ENCODE measurements around the gene SLF2.

DNA sequence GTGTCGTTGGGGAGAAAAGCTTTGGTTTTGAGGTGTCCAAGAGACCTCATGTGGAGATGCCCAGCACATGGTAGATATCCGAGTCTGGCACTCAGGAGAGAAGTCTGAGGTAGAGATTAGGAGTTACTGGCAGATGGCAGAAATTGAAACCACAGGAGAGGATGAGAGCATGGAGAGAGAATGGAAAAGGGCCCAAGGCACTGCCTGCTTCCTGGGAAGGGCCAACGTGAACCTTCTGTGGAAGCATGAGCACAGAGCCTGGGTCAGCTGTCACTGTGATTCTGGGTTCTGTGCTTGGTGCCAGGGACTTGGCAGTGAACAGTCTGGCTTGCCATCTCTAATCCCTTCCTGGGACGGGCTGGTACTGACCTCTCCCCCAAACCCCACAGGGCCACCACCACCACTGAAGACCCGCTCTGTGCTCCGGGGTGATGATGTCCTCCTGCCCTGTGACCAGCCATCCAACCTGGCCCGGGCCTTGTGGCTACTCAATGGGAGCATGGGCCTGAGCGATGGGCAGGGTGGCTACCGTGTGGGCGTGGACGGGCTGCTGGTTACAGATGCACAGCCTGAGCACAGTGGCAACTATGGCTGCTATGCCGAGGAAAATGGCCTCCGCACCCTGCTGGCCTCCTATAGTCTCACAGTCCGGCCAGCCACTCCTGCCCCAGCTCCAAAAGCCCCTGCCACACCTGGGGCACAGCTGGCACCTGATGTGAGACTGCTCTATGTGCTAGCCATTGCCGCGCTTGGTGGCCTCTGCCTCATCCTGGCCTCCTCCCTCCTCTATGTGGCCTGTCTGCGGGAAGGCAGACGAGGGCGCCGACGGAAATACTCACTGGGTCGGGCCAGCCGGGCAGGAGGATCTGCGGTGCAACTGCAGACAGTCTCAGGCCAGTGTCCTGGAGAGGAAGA lies 70.4 kb downstream of the SLF2 start:
- TF ChIP-seq, protein P1, sequence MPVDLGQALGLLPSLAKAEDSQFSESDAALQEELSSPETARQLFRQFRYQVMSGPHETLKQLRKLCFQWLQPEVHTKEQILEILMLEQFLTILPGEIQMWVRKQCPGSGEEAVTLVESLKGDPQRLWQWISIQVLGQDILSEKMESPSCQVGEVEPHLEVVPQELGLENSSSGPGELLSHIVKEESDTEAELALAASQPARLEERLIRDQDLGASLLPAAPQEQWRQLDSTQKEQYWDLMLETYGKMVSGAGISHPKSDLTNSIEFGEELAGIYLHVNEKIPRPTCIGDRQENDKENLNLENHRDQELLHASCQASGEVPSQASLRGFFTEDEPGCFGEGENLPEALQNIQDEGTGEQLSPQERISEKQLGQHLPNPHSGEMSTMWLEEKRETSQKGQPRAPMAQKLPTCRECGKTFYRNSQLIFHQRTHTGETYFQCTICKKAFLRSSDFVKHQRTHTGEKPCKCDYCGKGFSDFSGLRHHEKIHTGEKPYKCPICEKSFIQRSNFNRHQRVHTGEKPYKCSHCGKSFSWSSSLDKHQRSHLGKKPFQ (CRISPR knock-in tag; IDR thresholded peaks at IDR 0.05; ENCODE audit: insufficient replicate concordance), result no peak
- no peak for TF ChIP-seq BRCA1 (CRISPR knock-in tag; IDR thresholded peaks at IDR 0.05)
- no peak for TF ChIP-seq POLR2AphosphoS5 (IDR thresholded peaks at IDR 0.05; ENCODE audit: low read depth, low read length)
- no peak for TF ChIP-seq ZNF766 (CRISPR knock-in tag; IDR thresholded peaks at IDR 0.05; ENCODE audit: borderline replicate concordance)
- TF ChIP-seq, protein P2, sequence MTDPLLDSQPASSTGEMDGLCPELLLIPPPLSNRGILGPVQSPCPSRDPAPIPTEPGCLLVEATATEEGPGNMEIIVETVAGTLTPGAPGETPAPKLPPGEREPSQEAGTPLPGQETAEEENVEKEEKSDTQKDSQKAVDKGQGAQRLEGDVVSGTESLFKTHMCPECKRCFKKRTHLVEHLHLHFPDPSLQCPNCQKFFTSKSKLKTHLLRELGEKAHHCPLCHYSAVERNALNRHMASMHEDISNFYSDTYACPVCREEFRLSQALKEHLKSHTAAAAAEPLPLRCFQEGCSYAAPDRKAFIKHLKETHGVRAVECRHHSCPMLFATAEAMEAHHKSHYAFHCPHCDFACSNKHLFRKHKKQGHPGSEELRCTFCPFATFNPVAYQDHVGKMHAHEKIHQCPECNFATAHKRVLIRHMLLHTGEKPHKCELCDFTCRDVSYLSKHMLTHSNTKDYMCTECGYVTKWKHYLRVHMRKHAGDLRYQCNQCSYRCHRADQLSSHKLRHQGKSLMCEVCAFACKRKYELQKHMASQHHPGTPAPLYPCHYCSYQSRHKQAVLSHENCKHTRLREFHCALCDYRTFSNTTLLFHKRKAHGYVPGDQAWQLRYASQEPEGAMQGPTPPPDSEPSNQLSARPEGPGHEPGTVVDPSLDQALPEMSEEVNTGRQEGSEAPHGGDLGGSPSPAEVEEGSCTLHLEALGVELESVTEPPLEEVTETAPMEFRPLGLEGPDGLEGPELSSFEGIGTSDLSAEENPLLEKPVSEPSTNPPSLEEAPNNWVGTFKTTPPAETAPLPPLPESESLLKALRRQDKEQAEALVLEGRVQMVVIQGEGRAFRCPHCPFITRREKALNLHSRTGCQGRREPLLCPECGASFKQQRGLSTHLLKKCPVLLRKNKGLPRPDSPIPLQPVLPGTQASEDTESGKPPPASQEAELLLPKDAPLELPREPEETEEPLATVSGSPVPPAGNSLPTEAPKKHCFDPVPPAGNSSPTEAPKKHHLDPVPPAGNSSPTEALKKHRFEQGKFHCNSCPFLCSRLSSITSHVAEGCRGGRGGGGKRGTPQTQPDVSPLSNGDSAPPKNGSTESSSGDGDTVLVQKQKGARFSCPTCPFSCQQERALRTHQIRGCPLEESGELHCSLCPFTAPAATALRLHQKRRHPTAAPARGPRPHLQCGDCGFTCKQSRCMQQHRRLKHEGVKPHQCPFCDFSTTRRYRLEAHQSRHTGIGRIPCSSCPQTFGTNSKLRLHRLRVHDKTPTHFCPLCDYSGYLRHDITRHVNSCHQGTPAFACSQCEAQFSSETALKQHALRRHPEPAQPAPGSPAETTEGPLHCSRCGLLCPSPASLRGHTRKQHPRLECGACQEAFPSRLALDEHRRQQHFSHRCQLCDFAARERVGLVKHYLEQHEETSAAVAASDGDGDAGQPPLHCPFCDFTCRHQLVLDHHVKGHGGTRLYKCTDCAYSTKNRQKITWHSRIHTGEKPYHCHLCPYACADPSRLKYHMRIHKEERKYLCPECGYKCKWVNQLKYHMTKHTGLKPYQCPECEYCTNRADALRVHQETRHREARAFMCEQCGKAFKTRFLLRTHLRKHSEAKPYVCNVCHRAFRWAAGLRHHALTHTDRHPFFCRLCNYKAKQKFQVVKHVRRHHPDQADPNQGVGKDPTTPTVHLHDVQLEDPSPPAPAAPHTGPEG (CRISPR knock-in tag; IDR thresholded peaks at IDR 0.05), result no peak
- TF ChIP-seq, protein P3, sequence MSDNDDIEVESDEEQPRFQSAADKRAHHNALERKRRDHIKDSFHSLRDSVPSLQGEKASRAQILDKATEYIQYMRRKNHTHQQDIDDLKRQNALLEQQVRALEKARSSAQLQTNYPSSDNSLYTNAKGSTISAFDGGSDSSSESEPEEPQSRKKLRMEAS (IDR thresholded peaks at IDR 0.05), result no peak
- TF ChIP-seq HIVEP1 (CRISPR knock-in tag; IDR thresholded peaks at IDR 0.05), result no peak
- TF ChIP-seq KLF16 (CRISPR knock-in tag; IDR thresholded peaks at IDR 0.05), result no peak
- TF ChIP-seq, protein P4, sequence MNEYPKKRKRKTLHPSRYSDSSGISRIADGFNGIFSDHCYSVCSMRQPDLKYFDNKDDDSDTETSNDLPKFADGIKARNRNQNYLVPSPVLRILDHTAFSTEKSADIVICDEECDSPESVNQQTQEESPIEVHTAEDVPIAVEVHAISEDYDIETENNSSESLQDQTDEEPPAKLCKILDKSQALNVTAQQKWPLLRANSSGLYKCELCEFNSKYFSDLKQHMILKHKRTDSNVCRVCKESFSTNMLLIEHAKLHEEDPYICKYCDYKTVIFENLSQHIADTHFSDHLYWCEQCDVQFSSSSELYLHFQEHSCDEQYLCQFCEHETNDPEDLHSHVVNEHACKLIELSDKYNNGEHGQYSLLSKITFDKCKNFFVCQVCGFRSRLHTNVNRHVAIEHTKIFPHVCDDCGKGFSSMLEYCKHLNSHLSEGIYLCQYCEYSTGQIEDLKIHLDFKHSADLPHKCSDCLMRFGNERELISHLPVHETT (CRISPR knock-in tag; conservative IDR thresholded peaks at IDR 0.05), result no peak
- TF ChIP-seq, protein P5, sequence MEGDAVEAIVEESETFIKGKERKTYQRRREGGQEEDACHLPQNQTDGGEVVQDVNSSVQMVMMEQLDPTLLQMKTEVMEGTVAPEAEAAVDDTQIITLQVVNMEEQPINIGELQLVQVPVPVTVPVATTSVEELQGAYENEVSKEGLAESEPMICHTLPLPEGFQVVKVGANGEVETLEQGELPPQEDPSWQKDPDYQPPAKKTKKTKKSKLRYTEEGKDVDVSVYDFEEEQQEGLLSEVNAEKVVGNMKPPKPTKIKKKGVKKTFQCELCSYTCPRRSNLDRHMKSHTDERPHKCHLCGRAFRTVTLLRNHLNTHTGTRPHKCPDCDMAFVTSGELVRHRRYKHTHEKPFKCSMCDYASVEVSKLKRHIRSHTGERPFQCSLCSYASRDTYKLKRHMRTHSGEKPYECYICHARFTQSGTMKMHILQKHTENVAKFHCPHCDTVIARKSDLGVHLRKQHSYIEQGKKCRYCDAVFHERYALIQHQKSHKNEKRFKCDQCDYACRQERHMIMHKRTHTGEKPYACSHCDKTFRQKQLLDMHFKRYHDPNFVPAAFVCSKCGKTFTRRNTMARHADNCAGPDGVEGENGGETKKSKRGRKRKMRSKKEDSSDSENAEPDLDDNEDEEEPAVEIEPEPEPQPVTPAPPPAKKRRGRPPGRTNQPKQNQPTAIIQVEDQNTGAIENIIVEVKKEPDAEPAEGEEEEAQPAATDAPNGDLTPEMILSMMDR (CRISPR knock-in tag; IDR thresholded peaks at IDR 0.05), result no peak
- TF ChIP-seq ZFP37 (CRISPR knock-in tag; IDR thresholded peaks at IDR 0.05; ENCODE audit: borderline replicate concordance), result no peak

Measured in HepG2 (cell line).